NCI-H446 (cell line): ENCODE results near the gene GHRL.
"Not testable (repeated sequence)": the region's sequence is repeated elsewhere in the genome, so short reads cannot be mapped to it uniquely, and the experiment has no call there.

Source experiments
- DNase-seq, 2 experiments: peaks; one replicate each; lab custom pipeline; 2025; lab: John Stamatoyannopoulos, UW

The GHRL gene

DNA sequence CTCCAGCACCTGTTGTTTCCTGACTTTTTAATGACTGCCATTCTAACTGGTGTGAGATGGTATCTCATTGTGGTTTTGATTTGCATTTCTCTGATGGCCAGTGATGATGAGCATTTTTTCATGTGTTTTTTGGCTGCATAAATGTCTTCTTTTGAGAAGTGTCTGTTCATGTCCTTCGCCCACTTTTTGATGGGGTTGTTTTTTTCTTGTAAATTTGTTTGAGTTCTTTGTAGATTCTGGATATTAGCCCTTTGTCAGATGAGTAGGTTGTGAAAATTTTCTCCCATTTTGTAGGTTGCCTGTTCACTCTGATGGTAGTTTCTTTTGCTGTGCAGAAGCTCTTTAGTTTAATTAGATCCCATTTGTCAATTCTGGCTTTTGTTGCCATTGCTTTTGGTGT lies 5.3 kb upstream of the GHRL start:
- not testable (repeated sequence) for DNase-seq

DNA sequence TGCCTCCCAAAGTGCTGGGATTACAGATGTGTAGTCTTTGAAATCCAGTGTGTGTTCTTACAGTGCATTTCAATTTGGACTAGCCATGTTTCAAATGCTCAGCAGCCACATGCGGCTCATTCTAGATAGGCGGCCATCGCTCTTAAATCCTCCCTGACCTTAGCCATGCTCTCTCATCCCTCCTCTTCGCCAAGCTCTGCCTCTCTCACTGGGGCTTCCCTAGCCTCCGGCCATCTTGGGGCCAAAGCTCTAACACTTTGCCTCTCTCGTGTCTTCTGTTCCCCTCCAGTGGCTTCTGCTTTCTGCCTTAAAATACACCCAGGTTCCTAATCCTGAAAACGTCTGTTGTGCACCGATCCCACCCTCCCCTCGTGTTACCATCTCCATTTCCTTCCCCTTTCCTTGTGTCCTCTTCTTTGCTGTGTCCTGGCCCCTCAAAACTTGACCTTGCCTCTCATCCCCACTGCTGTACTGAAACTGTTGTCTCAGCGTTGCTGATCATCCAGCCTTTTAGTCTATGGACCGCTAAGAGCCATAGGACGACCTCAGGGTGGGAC lies 1.4 kb upstream of the GHRL start:
- no peak for DNase-seq

DNA sequence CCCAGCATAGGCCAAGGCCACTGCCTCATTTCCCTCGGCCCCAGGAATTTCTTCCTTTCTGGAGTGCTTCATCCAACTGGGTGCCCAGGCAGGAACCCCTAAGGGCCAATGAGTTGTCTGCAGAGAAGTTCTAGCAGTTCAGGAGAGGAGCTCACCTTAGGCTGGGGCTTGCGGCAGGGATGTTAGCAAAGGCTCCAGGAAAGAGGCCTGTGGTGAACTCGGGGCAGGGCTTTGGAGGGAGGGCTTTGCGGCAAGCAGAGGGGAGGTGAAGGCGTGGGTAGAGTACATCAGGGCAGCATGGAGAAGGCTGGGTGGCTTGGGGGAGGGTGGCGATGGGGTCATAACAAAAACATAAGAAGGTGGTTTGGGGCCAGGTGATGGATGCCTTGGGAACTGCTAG lies 1.1 kb downstream of the GHRL start:
- no peak for DNase-seq

DNA sequence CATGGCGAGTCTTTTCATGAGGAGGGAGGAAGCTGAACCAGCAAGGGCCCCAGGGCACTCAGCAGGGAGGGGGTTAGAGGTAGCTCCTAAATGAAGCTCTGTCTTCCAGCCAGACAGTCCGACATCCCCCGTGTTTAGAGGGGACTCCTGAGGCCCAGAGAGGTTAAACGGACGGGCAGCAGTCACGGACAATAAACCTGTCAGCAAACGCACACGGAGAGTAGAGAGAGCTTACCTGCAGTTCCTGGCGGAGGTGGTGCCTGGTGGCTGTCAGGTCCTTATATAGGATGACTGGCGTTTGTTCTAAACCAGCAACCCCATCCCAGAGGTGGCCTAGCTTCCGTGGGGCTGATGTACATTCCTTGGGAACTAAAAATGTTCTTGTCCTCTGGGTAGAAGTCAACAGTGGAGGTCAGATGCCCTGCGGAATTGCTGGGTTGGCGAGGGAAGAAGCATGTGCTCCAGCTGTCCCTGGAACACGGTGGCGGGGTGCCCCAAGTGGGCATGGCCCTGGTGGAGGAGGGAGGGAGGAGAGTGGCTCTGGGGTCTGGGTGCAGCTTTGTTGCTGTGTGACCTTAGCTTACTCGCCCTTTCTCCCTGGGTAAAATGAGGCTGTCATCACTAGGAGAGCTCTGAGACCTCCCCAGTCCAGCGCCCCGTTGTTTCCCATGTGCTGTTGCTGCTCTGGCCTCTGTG lies 2.1 kb downstream of the GHRL start:
- no peak for DNase-seq

DNA sequence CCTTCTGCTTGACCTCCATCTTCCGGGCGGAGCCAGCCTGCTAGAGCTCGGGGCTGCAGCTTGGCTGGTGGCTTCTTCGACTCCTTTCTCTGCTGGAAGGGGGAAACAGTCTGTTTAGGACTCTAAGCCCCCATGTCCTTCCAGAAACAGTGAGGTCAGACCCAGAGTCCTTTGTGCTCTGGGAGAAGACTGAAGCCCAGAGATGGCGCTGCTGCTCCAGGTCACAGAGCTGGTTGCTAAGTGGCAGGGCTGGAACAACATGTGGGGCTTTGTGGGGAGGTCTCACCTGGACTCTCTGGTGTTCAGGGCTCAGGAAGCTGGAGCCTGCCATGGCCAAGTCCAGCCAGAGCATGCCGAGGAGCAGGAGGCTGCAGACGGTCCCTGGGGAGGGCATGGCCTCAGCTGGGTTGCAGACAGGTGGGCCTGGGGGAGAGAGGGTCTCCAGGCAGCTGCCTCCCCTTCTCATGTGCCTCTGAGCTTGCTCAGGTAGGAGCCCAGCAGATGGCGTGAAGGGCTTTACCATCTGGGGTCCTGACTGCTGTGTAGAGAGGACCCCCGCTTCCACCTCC lies 2.9 kb downstream of the GHRL start:
- no peak for DNase-seq

DNA sequence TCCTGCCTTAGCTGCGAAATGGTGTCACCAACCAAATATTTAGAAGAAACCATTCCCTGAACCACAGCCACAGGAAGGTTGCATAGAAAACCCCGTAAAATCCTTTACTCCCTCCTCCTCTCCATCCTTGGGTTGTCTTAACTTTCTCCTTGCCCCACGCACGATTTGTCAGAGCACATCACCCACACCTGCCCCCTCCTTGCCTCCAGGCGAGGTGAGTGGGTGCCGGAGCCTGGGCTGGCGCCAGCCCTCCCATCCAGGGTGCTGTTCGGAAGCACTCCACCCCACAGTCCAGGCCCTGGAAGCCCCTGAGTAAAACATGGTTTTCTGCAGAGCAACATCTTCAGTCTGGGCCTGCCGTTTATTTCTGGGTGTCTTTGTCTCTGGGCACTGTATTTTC lies 3.7 kb downstream of the GHRL start:
- no peak for DNase-seq

DNA sequence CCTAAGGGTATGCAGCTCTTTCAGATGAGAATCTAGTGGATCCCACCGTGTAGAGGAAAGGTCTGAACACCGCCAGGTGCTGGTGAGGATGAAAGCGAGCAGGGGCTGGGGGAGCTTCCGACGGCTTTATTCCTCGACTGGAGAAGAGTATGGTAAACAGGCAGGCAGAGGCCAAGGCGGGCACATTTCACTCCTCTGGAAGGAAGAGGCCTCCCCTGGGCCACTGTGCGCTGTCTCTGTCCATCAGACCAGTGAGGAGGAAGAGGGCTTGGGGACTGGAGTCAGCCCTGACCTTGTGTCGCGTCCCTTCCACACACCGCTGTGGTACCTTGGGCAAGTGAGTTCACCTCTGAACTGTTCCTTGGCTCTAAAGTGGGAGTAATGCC lies 4.2 kb downstream of the GHRL start:
- no peak for DNase-seq

DNA sequence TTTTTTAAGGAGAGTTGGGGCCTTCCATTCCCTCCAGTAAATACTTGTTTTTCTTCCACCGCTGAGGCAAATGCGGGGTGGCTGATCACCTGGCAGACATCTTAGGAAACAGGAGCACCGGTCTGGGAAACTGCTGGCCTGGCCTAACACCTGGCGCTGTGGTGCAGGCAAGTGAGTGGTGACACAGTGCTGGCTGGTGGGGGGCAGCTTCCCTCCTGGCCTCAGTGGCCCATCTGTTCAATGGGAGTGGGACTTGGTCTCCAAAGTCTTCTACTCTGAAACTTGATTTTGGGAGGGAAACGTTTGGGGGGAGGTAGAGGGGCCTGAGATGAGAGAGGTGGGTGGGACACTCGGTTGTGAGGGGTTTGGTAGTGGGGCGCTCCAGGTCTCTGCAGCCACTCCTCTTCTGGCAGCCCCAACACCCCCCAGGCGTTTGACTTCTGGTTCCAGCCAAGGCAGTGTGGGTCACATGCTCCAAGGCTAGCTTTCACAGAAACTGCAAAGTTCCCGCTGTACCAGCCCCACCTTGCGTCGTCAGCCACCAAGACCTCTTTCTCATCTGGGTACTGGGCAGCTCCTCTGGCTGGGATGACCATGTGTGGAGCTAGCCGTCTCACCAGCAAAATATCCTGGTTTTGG lies 4.7 kb downstream of the GHRL start:
- no peak for DNase-seq

DNA sequence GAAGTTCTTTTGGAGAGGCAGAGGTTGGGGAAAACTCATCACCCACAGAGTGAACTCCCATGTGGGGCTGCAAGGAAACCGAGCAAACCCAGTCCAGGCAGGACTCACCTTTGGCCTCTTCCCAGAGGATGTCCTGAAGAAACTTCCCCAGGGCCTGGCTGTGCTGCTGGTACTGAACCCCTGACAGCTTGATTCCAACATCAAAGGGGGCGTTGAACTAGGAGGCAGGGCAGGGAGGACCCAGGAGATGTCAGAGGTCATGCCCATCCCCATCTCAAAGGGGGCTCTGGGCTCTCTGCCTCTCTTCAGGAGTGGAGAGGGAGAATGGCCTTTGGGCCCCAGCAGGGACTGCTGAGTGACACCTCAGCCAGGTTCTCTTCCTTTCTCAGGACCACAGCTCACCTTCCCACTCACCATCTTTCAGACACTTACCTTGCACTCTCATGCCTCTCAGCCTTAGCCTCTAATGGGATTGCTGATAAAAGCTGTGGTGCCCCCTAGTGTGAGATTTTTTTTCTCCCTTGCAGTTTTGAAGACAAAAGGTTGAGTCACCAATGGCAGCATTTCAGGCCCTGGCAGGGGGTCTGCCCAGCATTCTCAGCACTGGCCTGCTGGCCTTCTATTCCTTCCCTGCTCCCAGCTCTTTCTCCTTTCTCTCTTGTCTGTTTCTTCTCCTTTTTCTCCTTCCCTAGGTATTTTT lies 6.0 kb downstream of the GHRL start:
- DNase-seq, result peak in 1 of 2 experiments; percentile 6

DNA sequence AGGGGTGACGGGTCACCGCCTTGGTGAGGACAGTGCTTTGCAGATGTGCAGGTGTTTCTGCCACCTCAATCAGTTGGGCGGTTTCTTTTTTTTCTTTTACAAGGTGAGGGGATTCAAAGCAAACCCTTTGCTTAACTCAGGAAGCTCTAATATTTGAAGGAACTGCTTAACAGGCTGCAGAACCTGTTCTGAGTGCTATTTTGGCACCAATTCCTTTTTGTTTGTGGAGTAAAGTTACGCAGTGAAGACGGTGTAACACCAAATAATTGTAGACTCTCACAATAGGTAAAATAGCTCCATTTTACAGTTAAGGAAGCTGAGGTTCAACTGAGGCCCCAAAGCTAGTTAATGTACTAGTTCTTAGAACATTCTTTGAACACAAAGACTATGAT lies 6.6 kb downstream of the GHRL start:
- DNase-seq, result no peak

DNA sequence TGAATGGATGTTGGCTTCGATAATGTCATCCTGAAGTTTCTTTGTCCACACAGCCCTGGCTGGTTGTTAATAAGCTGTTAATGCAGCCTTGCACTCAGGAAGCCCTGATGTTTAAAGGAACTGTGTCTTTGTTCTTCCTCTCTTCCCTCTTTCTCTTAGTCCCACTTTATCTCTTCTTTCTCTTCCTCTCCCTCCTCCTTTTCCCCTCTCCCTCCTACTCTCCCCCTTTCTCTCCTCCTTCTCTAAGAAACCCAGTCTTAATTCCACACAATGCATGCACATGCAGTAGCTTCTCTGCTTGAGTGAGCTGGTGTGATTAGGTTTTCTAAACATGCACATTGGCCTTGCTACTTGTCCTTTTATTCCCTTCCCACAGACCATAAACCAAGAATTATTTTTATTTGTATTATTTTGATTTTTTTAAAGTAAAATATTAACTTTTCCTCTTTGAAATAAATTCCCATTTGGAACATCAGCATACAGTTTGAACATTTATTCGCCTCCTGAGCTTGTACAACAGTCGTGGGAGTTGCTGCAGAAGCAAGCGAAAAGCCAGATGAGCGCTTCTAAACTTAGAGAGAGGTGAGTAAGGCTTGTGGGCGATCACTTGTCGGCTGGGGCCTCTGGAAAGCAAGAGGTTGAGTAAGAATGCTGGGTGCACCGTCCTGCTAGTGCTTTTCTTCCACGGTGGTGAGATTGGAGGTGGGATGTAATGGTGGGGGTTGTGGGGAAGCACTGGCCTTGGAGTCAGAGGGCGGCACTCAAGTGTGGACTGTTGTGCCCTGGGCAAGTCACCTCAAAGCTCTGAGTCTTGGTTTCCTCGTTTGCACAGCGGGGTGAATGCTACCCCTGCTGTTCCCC lies 7.2 kb downstream of the GHRL start:
- DNase-seq, result no peak

DNA sequence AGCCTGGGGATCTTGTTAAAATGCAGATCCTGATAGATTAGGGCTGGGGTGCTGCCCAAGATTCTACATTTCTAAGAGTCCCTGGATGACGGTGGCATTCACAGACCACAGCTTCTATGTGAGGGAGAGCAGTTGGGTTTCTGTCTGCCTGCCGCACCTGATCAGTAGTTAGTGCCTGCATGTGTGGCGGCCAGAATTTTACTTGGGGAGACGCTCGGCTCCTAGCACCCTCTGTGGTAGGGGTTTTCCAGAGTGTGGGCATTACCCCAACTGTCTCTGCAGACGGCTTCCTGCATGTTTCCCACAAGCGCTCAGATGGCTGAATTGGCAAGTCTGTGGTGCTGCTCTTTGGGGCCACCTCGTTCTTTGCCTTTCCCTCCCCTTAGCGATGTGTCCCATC lies 8.3 kb downstream of the GHRL start:
- DNase-seq, result no peak

DNA sequence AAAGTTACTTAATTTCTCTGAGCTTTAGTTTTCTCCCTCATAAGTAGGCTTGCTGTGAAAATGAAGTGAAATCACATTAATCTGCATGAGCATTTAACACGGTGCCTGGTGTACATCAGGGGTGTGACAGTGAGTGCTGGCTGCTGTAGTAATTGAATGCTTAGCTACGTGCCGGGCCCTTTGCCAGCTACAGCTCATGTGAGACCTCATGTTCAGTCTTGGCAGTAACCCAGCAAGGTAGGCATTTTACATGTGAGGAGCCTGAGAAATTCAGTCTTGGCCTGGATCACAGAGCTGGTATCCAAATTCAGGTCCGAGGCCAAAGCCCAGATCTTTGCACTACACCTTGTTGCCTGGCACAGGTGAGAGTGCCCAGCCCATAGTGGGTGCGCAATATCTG lies 9.1 kb downstream of the GHRL start:
- DNase-seq, result no peak

DNA sequence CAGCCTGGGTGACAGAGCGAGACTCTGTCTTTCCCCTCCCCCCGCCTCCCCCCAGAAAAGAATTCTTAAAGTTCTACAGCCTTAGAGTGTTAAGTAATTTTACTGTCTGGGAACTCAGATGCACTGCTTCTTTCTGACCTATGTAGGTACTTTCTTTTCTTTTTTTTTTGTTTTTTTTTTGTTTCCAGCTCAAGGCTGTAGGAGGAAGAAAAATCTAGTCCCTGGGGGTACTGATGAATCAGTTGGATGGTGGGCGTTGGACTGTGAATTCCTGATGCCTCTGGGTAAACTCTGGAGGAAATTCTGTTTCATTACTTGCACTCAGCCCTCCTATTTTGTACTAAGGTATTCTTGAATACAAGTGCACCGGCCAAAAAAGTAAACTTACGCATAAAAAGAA lies 10.8 kb downstream of the GHRL start:
- DNase-seq, result no peak

DNA sequence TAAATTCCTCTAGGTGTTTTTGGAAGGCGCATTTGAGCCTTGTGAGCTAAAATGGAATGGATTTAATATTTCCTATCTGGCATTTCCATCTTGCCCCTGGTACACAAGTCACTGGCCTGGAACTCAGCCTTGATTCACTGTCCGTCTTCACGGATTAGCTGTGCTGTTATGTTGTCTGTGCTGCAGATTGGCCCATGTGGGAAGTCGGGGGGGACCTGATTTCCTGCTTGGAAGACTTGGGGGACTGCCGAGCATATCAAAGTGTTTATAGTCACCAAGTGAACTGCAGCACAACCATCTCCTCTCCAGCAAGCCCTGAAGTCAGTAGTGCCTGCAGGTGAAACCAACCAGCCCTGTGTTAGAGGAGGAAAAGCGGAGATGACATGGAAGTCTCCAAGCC lies 12.2 kb downstream of the GHRL start:
- DNase-seq, result no peak

DNA sequence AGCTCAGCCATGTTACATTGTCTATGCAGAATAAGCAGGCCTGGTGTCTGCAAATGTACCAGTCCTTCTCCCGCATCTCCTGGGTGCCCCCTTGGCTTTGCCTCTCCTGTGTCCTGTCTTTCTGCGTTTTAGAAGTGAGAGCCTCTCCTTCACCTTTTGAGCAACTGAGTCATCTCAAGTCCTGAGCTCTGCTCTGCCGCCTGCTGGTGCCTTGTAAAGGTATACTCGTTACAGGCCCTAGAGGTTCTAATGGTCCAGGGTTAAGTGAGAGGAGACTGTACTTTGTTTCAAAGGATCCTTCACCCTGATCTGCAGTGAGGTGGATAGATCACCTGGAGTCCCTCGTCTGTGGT lies 12.6 kb downstream of the GHRL start:
- no peak for DNase-seq

DNA sequence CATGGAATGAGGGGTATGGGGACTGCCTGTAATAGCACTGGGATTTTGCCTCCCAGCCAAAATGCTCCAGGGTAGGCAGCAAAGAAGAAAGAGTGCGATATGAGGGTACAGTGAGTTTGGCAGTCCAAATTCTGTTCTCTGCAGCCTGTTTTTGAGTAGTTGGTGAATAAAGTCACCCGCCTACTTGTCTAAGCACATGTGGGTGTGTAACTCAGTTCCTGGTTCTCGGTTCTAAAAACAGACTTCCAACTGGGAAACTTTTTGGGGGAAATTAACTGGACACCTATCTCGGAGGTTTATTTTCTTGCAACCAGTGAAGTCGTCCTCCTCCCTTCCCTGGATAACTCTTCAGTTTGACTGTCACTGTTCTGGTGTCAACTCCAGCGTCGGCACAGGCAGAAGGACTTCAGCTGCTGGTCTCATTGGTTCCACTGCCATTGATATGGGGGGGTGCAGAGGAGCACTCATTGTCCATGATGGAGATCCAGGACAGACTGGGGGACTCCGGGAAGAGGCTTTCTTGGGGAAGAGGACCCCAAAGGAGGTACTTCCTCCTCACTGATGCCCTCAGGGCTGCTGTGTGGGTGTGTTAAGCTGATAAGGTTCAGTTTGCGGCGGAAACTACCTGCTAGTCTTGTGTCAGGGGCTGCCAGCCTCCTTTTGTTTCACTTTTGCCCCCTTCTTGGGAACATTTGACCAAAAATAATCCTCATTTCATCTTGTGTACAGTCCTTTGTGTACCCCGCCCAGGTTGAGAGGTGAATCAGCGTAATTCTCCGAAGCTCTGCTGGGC lies 13.2 kb downstream of the GHRL start:
- no peak for DNase-seq

DNA sequence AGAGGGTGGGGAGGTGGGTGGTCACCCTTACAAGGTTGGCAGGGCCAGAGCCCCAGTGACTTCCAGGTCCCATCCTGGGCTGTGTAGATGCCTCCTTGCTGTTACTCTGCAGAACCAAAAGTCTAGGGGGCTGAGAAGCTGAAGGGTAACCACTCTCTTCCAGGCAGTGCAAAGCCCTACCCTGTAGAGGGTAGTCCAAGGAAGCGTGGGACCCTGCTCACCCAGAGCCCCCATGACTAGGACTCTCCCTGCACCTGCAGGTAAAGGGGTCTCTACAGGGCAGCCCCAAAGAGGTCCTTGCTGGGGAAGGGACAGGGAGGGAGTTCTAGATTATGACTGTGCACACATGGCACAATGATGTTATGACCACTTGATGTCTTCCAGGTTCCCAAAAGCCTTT lies 14.2 kb downstream of the GHRL start:
- no peak for DNase-seq

DNA sequence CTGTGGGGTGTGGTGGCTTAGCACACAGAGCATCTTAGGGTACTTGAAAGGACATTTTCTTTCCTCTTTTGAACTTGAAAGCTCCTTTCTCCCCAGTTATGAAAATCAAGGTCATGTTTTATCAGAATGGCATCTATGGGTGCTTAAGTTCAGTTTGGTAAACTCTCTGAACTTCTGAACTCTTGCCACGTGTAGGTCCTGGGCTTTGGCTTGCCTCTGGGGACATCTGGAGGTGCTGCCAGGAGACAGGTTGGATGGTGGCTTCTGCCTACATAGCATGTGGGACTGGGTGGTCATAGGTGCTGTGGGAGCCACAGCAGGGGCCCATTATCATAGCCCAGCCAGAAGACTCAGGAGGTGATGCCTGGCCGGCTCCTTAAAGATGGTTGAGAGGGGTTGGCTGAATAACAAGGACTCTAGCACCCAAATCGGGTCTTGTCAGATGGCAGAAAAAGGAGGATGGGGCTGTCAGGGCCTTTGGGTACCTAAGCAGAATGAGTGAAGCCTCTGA lies 15.6 kb downstream of the GHRL start:
- no peak for DNase-seq

DNA sequence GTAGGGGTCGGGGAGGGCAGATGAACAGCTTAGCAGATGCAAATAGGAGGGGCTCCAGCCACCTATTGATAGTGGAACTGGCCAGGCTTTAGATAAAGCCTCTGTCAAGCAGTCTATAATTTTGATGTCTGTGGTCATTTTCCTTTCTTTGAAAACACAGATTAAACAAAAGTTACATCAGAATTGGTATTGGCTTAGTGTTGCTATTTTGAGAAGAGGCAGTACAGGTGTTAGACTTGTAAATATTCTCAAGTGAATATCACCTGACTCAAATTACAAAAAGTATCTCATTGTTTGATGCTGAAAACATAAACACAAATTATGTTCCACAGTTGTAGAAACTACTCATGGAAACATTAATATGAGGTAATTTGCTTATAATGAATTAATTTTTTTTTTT lies 18.1 kb downstream of the GHRL start:
- no peak for DNase-seq

DNA sequence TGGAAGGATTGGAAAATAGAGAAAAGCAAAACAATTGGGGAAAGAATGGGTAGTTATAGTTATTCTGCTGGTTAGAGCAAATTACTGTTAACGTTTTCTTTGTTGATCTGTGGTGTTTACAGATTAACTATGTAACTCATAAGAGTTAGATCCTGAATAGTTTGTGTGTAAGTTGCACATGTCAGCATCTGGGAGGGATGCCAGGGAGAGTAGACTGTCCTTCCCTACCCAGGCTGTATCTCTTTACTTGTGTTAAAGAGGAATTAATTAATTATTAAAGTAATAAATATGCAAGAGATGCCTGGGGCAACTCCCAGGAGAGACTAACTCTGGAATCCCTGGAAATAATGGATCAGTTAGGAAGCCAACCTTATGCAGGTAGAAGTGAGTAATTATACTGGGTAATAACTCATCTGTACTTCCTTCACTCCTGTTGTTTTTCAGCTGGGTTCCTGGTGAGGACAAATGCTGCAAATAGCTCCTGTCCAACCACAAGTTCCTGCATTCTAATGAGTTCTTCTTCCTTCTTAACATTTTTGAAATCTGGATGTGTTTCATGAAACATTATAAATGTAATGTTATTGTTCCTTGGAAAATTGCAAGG lies 18.9 kb downstream of the GHRL start:
- no peak for DNase-seq
